T-helper 2 cell treated with Interferon-gamma antibody and Interleukin-4, amounts not matched to agents 5 μg/mL and 100 μg/mL, for 36 hours (primary cell): ENCODE results near the gene CAB39.

ENCODE experiments used
- DNase-seq: peaks from one replicate; pipeline ENCODE4 v3.0.0; 2021; ENCODE audit warnings: low spot score
- H3K27ac Mint-ChIP-seq: one replicate; pipeline ENCODE4 v1.8.0; 2021; ENCODE audit warnings: mild to moderate bottlenecking, mixed read lengths
- H3K27me3 Mint-ChIP-seq: one replicate; pipeline ENCODE4 v1.8.0; 2021; ENCODE audit warnings: low read depth, mixed read lengths
- H3K36me3 Mint-ChIP-seq: one replicate; pipeline ENCODE4 v1.8.0; 2021; ENCODE audit warnings: low read depth, mixed read lengths
- H3K4me1 Mint-ChIP-seq: one replicate; pipeline ENCODE4 v1.8.0; 2021; ENCODE audit warnings: low read depth, mixed read lengths
- H3K4me3 Mint-ChIP-seq: one replicate; pipeline ENCODE4 v1.8.0; 2022; ENCODE audit warnings: mild to moderate bottlenecking, moderate library complexity, mixed read lengths
- H3K9me3 Mint-ChIP-seq: one replicate; pipeline ENCODE4 v1.8.0; 2021; ENCODE audit warnings: mixed read lengths

Gene CAB39

DNA sequence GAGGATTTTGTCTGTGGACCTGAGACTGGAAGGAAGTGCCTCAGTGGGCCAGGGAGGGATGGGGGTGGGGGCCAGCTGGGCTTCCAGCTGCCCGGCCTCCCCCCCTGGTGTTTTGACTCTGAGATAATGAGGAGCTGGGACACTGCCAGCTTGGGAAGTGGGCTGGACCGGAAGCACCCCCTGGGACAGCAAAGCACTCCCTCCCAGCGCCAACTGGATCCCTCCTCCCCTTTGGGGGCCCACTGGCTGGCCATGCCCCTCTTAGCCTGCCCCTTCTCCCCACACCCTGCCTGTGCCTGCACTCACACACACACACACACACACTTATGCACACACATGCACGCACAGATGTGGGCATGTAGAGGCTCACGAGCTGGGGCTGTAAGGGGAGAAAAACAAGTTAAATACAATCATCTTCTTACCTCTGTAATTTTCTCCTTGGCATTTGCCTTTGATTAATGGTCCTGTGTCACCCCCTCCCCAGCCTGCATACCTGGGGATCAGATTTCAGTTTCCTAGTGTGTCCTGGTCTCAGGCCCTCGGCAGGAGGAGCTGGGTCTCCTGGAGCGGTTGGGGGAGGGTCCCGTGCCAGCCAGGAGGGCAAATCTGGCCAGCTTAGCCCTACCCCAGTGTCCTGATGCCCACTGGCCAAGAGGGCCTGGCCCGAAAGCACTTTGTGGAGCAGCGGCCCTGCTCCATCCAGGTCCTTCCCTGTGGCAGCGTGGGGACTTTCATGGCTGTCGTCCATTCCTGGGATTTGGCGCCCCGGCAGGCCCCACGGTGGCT lies 155.7 kb downstream of the CAB39 start:
- peaks cover 13% of the 10 kb centered on the region for H3K4me1 Mint-ChIP-seq

GRCh38 chr2:230868947-230869913 lies 156.6 kb downstream of the CAB39 start:
- H3K27ac Mint-ChIP-seq = no peak overlapping the region
- no peaks in the 10 kb centered on the region for H3K9me3 Mint-ChIP-seq
- DNase-seq = no peak
- H3K36me3 Mint-ChIP-seq = peaks cover 1% of the 10 kb centered on the region
- peaks cover 15% of the 10 kb centered on the region for H3K27me3 Mint-ChIP-seq
- H3K4me1 Mint-ChIP-seq = peaks cover 11% of the 10 kb centered on the region
- H3K4me3 Mint-ChIP-seq = no peak overlapping the region

More for the DNA sequence above, 155.7 kb downstream of the CAB39 start:
- Mint-ChIP-seq H3K27ac (no peak overlapping the region), H3K36me3 (peaks cover 1% of the 10 kb centered on the region), H3K27me3 (peaks cover 24% of the 10 kb centered on the region), H3K4me3 (no peak overlapping the region), H3K9me3 (no peaks in the 10 kb centered on the region)
- no peak for DNase-seq

GRCh38 chr2:230869914-230870543 lies 157.4 kb downstream of the CAB39 start:
- Mint-ChIP-seq H3K27me3 (peaks cover 11% of the 10 kb centered on the region), H3K4me3 (no peak overlapping the region), H3K27ac (no peak overlapping the region), H3K36me3 (no peaks in the 10 kb centered on the region), H3K9me3 (no peaks in the 10 kb centered on the region), H3K4me1 (peaks cover 8% of the 10 kb centered on the region)
- DNase-seq = no peak
